ENCODE measurements around the gene ABHD17C. TPM values are rescaled to one million over a fixed set of nuclear protein-coding genes. Genes with fewer than 3 reads are reported as not detected.

Gene ABHD17C
- total RNA-seq, 3 donors from 2014 or later = 1.3 to 5.2 (median 5.1) TPM

GRCh38 chr15:80689294-80689693 is 5.8 kb upstream of the ABHD17C start:
- Histone ChIP-seq H3K36me3 (no peaks in the 10 kb centered on the region), H3K4me1 (peaks cover 0 to 6% of the 10 kb centered on the region in 2 donors), H3K27me3 (no peaks in the 10 kb centered on the region), H3K4me3 (no peak overlapping the region), H3K27ac (no peak overlapping the region), H3K9me3 (no peaks in the 10 kb centered on the region)
- DNase-seq (ENCODE audit: low spot score in 2 of 2) = no peak
- intact Hi-C loops (cut with DNase I; ENCODE audit: low total_unique reads) = no loop called here
- no peak for TF ChIP-seq POLR2AphosphoS5 (IDR thresholded peaks at IDR 0.05)
- no peak for TF ChIP-seq POLR2A (IDR thresholded peaks at IDR 0.05)
- TF ChIP-seq, protein P1, sequence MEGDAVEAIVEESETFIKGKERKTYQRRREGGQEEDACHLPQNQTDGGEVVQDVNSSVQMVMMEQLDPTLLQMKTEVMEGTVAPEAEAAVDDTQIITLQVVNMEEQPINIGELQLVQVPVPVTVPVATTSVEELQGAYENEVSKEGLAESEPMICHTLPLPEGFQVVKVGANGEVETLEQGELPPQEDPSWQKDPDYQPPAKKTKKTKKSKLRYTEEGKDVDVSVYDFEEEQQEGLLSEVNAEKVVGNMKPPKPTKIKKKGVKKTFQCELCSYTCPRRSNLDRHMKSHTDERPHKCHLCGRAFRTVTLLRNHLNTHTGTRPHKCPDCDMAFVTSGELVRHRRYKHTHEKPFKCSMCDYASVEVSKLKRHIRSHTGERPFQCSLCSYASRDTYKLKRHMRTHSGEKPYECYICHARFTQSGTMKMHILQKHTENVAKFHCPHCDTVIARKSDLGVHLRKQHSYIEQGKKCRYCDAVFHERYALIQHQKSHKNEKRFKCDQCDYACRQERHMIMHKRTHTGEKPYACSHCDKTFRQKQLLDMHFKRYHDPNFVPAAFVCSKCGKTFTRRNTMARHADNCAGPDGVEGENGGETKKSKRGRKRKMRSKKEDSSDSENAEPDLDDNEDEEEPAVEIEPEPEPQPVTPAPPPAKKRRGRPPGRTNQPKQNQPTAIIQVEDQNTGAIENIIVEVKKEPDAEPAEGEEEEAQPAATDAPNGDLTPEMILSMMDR (IDR thresholded peaks at IDR 0.05) = no peak

DNA sequence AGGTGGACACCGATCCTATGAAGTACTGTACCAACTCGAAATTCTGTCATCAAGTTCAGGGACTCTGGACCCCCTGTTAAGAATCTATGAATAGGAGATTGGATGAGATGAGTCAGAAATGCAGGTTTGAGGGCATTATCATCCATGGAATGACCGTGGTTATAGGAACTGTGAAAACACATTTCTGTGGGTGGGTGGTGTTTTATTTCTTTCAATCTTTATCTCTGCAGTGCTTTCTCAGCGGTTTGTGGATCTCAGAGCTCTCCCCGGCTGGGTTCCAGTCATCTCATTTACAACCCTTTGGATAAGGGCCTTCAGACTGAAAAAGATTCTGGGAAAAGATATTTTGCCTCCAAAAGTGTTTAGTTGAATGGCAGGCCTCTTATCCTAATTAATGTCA is 5.4 kb upstream of the ABHD17C start:
- Histone ChIP-seq H3K27ac (no peak overlapping the region), H3K36me3 (no peaks in the 10 kb centered on the region), H3K9me3 (no peaks in the 10 kb centered on the region), H3K27me3 (no peaks in the 10 kb centered on the region), H3K4me1 (peaks cover 0 to 6% of the 10 kb centered on the region in 2 donors), H3K4me3 (no peak overlapping the region)
- DNase-seq (ENCODE audit: low spot score in 2 of 2) = no peak
- intact Hi-C loops (cut with DNase I; ENCODE audit: low total_unique reads) = loop anchor here (10.0 kb wide), 1 partner anchor 1985 kb away; no protein-coding TSS in a partner anchor
- TF ChIP-seq, protein P1 (IDR thresholded peaks at IDR 0.05) = no peak
- TF ChIP-seq POLR2AphosphoS5 (IDR thresholded peaks at IDR 0.05) (no peak), POLR2A (IDR thresholded peaks at IDR 0.05) (no peak)

GRCh38 chr15:80691575-80691974 is 3.5 kb upstream of the ABHD17C start:
- peaks cover 0 to 6% of the 10 kb centered on the region in 2 donors for H3K4me1 ChIP-seq
- no peaks in the 10 kb centered on the region for H3K9me3 ChIP-seq
- intact Hi-C loops (cut with DNase I; ENCODE audit: low total_unique reads) = loop anchor here (10.0 kb wide), 1 partner anchor 1983 kb away; no protein-coding TSS in a partner anchor
- no peaks in the 10 kb centered on the region for H3K36me3 ChIP-seq
- TF ChIP-seq POLR2AphosphoS5 (IDR thresholded peaks at IDR 0.05) = no peak
- no peak for TF ChIP-seq POLR2A (IDR thresholded peaks at IDR 0.05)
- no peak overlapping the region for H3K27ac ChIP-seq
- H3K27me3 ChIP-seq = no peaks in the 10 kb centered on the region
- no peak for DNase-seq (ENCODE audit: low spot score in 2 of 2)
- H3K4me3 ChIP-seq = no peak overlapping the region

- Histone ChIP-seq H3K27ac (peak overlapping the region; percentile 75 to 88), H3K4me3 (peak overlapping the region; percentile 76 to 89 (median 78)), H3K36me3 (no peaks in the 10 kb centered on the region), H3K4me1 (peaks cover 0 to 6% of the 10 kb centered on the region in 2 donors), H3K9me3 (no peaks in the 10 kb centered on the region), H3K27me3 (no peaks in the 10 kb centered on the region)
- intact Hi-C loops (cut with DNase I; ENCODE audit: low total_unique reads) = loop anchor here (10.0 kb wide), 1 partner anchor 1981 kb away; no protein-coding TSS in a partner anchor
- TF ChIP-seq POLR2A (IDR thresholded peaks at IDR 0.05) = no peak
- no peak for TF ChIP-seq POLR2AphosphoS5 (IDR thresholded peaks at IDR 0.05)
- TF ChIP-seq, protein P1 (IDR thresholded peaks at IDR 0.05) = no peak
- no peak for DNase-seq (ENCODE audit: low spot score in 2 of 2)
These were observed 1.2 kb upstream of the ABHD17C start for GRCh38 chr15:80693682-80694610.

DNA sequence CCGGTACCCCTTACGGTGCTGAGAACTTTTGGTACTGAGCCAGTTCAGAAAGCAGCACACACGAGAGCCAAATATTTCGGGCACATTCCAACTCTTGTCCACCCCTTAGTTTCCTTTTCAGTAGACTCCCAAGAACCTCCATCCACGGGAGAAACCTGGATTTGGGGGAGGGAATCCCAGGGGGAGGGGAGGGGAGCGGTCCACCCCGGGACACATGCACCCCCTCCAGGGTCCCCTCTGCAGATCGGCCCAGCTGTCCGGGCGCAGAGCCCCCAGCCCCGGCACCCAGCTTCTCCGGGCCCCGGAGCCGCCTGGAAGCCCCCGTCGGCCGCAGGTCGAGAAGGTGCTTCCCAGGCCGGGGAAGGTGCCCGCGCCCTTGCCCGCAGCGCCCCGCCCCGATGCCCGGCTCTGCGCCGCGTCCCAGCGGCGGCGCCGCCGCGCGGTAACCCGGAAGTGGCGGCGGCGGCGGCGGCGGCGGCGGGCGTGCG is 455 bp upstream of the ABHD17C start:
- no peaks in the 10 kb centered on the region for H3K9me3 ChIP-seq
- no peaks in the 10 kb centered on the region for H3K27me3 ChIP-seq
- peaks cover 0 to 6% of the 10 kb centered on the region in 2 donors for H3K4me1 ChIP-seq
- H3K4me3 ChIP-seq = peak overlapping the region; percentile 76 to 89 (median 78)
- intact Hi-C loops (cut with DNase I; ENCODE audit: low total_unique reads) = loop anchor here (10.0 kb wide), 1 partner anchor 1980 kb away; no protein-coding TSS in a partner anchor
- TF ChIP-seq, protein P1 (IDR thresholded peaks at IDR 0.05) = no peak
- no peak for TF ChIP-seq POLR2A (IDR thresholded peaks at IDR 0.05)
- no peak for TF ChIP-seq POLR2AphosphoS5 (IDR thresholded peaks at IDR 0.05)
- DNase-seq (ENCODE audit: low spot score in 2 of 2) = no peak
- H3K36me3 ChIP-seq = no peaks in the 10 kb centered on the region
- H3K27ac ChIP-seq = peak overlapping the region; percentile 75 to 88
